Loucy (cell line): ENCODE results near the gene FHIP2A.

Source experiments
- EZH2phosphoT487 ChIP-seq: fragments of 200-600 bp; IDR thresholded peaks from 2 replicates; pipeline ENCODE4 v1.6.1; 2018; ENCODE audit warnings: antibody characterized with exemption, mild to moderate bottlenecking, moderate library complexity, borderline replicate concordance
- TF ChIP-seq, protein P1 (sequence below): fragments of 200-600 bp; sonication (generic); conservative IDR thresholded peaks from 2 replicates; pipeline ENCODE4 v1.5.1; 2014; ENCODE audit warnings: mild to moderate bottlenecking, antibody characterized with exemption, low read length

DNA sequence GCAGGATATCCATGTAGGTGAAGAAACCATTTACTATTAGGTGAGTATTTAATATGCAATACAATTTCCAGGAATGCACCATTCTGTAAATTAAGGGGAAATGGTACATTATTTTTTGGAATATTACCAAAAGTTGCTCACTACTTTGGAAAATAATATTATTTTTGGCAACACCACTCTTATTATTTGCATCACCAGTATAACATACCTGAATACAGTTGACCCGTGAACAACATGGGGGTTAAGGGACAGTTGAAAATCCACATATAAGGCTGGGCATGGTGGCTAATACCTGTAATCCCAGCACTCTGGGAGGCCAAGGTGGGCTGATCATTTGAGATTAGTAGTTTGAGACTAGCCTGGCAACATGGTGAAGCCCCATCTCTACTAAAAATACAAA, 21.2 kb upstream of the FHIP2A start:
- TF ChIP-seq, protein P1, sequence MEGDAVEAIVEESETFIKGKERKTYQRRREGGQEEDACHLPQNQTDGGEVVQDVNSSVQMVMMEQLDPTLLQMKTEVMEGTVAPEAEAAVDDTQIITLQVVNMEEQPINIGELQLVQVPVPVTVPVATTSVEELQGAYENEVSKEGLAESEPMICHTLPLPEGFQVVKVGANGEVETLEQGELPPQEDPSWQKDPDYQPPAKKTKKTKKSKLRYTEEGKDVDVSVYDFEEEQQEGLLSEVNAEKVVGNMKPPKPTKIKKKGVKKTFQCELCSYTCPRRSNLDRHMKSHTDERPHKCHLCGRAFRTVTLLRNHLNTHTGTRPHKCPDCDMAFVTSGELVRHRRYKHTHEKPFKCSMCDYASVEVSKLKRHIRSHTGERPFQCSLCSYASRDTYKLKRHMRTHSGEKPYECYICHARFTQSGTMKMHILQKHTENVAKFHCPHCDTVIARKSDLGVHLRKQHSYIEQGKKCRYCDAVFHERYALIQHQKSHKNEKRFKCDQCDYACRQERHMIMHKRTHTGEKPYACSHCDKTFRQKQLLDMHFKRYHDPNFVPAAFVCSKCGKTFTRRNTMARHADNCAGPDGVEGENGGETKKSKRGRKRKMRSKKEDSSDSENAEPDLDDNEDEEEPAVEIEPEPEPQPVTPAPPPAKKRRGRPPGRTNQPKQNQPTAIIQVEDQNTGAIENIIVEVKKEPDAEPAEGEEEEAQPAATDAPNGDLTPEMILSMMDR, result no peak
- no peak for TF ChIP-seq EZH2phosphoT487
